Stomach (tissue), 9 donors: Measurements from ENCODE around the gene MCTP2. TPM values are rescaled to one million over a fixed set of nuclear protein-coding genes. Genes with fewer than 3 reads are reported as not detected.
"Not testable (repeated sequence)": the region's sequence is repeated elsewhere in the genome, so short reads cannot be mapped to it uniquely, and the experiment has no call there.

ENCODE experiments used
- DNase-seq, 2 donors: peaks; one replicate each; pipeline versions ENCODE4 v3.0.0 to v3.0.0-alpha.2; 2013 to 2019
- H3K27ac ChIP-seq, 5 donors: fragments of 200-600 bp in 4 of 5; sonication (generic) in 4 of 5; one replicate each; pipeline ENCODE4 v1.5.1; 2013 to 2019; ENCODE audit warnings: mild to moderate bottlenecking in 1 of 5, moderate library complexity in 1 of 5
- H3K27me3 ChIP-seq, 3 donors: fragments of 200-600 bp; sonication (generic); one replicate each; pipeline ENCODE4 v1.5.1; 2017 to 2019; ENCODE audit warnings: mixed run types in 1 of 3
- H3K36me3 ChIP-seq, 4 donors: fragments of 200-600 bp; sonication (generic); 1 replicate in 3 of 4; 2 replicates in 1 of 4; pipeline ENCODE4 v1.5.1; 2016 to 2019
- H3K4me1 ChIP-seq, 4 donors: fragments of 200-600 bp; sonication (generic); one replicate each; pipeline ENCODE4 v1.5.1; 2016 to 2019
- H3K4me3 ChIP-seq, 4 donors: fragments of 200-600 bp; sonication (generic) in 3 of 4; one replicate each; pipeline ENCODE4 v1.5.1; 2016 to 2019; ENCODE audit warnings: mild to moderate bottlenecking in 1 of 4
- H3K9me3 ChIP-seq, 4 donors: fragments of 200-600 bp; sonication (generic); one replicate each; pipeline ENCODE4 v1.5.1; 2016 to 2019
- CTCF ChIP-seq, 7 experiments: fragments of 450-650 bp in 4 of 7; fragments of 200-600 bp in 3 of 7; sonication (generic) in 3 of 7; IDR thresholded peaks; one replicate each; pipeline ENCODE4 v1.5.1; 2016 to 2019; ENCODE audit warnings: antibody characterized with exemption in 7 of 7, control low read depth in 2 of 7, mild to moderate bottlenecking in 1 of 7
- EP300 ChIP-seq: sonication (generic); formaldehyde crosslinking; IDR thresholded peaks from one replicate; pipeline ENCODE4 v1.6.1; 2017; ENCODE audit warnings: antibody characterized with exemption
- POLR2A ChIP-seq, 4 donors: fragments of 450-650 bp; IDR thresholded peaks; one replicate each; pipeline ENCODE4 v1.6.1; 2016; ENCODE audit warnings: antibody characterized with exemption in 4 of 4, control low read depth in 2 of 4, mild to moderate bottlenecking in 1 of 4, moderate library complexity in 1 of 4
- POLR2AphosphoS5 ChIP-seq, 3 donors: sonication (generic); formaldehyde crosslinking; IDR thresholded peaks; one replicate each; pipeline ENCODE4 v1.6.1; 2016; ENCODE audit warnings: antibody characterized with exemption in 3 of 3
- WGBS, 5 donors: extraction: QIAGEN DNeasy Blood & Tissue Kit in 3 of 5; methylation state at CpG; one replicate each; pipeline versions ENCODE4 v1.1.5 to v1.1.7; 2013 to 2018; 5-methylcytosine and 5-hydroxymethylcytosine counted together
- intact Hi-C: fragments of 100-400 bp; cut with DNase I; formaldehyde crosslinking; loops from one replicate; pipeline ENCODE4 v1.15.1; 2023; ENCODE audit warnings: low total_unique reads
- polyA plus RNA-seq, 3 donors: library from polyadenylated mRNA; stranded (reverse); fragments of 200-250 nt; gene quantifications; one replicate each; pipeline ENCODE4 v1.2.3, GENCODE V29; 2013
- total RNA-seq, 5 donors: library from RNA; depleted of rRNA; stranded (reverse); fragments of >200 nt; gene quantifications; one replicate each; pipeline versions ENCODE4 v1.1.0 to v1.2.3, GENCODE V29; 2014 to 2016
- donor health status: healthy with polysubstance abuse.
- donor health status: Bipolar disorder and iron deficiency.
- donor health status: healthy.

The MCTP2 gene
- total and polyA plus RNA-seq, 8 donors = 2.8 to 62.4 (median 15.4) TPM

- TF ChIP-seq EP300 (no peak), POLR2AphosphoS5 (IDR thresholded peaks at IDR 0.05) (no peak), POLR2A (IDR thresholded peaks at IDR 0.05) (no peak), CTCF (IDR thresholded peaks at IDR 0.05) (no peak)
- Histone ChIP-seq H3K27me3 (no peaks in the 10 kb centered on the region), H3K4me3 (no peak overlapping the region), H3K27ac (no peak overlapping the region), H3K36me3 (no peaks in the 10 kb centered on the region), H3K9me3 (no peaks in the 10 kb centered on the region), H3K4me1 (peaks cover 7 to 20% (median 9%) of the 10 kb centered on the region in 4 donors)
- intact Hi-C loops = no loop called here
- 44 to 65% (median 50%) methylated on average over 2 of the region's 2 CpGs for WGBS, 5 donors
- DNase-seq = no peak
Measured at GRCh38 chr15:94240480-94240879, 9.1 kb downstream of the MCTP2 start.

- intact Hi-C loops = no loop called here
- no peak for TF ChIP-seq EP300
- TF ChIP-seq POLR2AphosphoS5 (IDR thresholded peaks at IDR 0.05) = no peak
- no peak for TF ChIP-seq POLR2A (IDR thresholded peaks at IDR 0.05)
- no peak for TF ChIP-seq CTCF (IDR thresholded peaks at IDR 0.05)
- Histone ChIP-seq H3K9me3 (no peaks in the 10 kb centered on the region), H3K4me1 (peaks cover 7 to 20% (median 9%) of the 10 kb centered on the region in 4 donors), H3K4me3 (no peak overlapping the region), H3K27ac (no peak overlapping the region), H3K27me3 (no peaks in the 10 kb centered on the region), H3K36me3 (no peaks in the 10 kb centered on the region)
- 81 to 95% (median 88%) methylated on average over 2 of the region's 2 CpGs for WGBS, 5 donors
- DNase-seq = no peak
Measured at GRCh38 chr15:94242257-94242656, 10.9 kb downstream of the MCTP2 start.

GRCh38 chr15:94243003-94243402 lies 11.6 kb downstream of the MCTP2 start:
- H3K36me3 ChIP-seq, H3K27ac ChIP-seq, intact Hi-C loops, H3K27me3 ChIP-seq, DNase-seq, H3K9me3 ChIP-seq, H3K4me3 ChIP-seq: not testable (repeated sequence)
- WGBS, 5 donors = 94 to 99% (median 97%) methylated on average over 33 of the region's 33 CpGs
- peaks cover 7 to 20% (median 9%) of the 10 kb centered on the region in 4 donors for H3K4me1 ChIP-seq

- Histone ChIP-seq H3K27ac (no peak overlapping the region), H3K27me3 (no peaks in the 10 kb centered on the region), H3K36me3 (no peaks in the 10 kb centered on the region), H3K9me3 (no peaks in the 10 kb centered on the region), H3K4me1 (peaks cover 7 to 23% (median 9%) of the 10 kb centered on the region in 4 donors), H3K4me3 (no peak overlapping the region)
- no peak for TF ChIP-seq POLR2AphosphoS5 (IDR thresholded peaks at IDR 0.05)
- no peak for TF ChIP-seq CTCF (IDR thresholded peaks at IDR 0.05)
- no peak for TF ChIP-seq EP300
- TF ChIP-seq POLR2A (IDR thresholded peaks at IDR 0.05) = no peak
- WGBS, 5 donors = 93 to 99% (median 98%) methylated on average over 24 of the region's 24 CpGs
- intact Hi-C loops = no loop called here
- DNase-seq = no peak
Measured at GRCh38 chr15:94243418-94243817, 12.1 kb downstream of the MCTP2 start.

GRCh38 chr15:94246016-94246415 lies 14.7 kb downstream of the MCTP2 start:
- no peaks in the 10 kb centered on the region for H3K36me3 ChIP-seq
- DNase-seq = no peak
- H3K9me3 ChIP-seq = no peaks in the 10 kb centered on the region
- H3K4me1 ChIP-seq = peaks cover 0 to 13% (median 0%) of the 10 kb centered on the region in 4 donors
- no peak overlapping the region for H3K27ac ChIP-seq
- H3K27me3 ChIP-seq = no peaks in the 10 kb centered on the region
- WGBS, 5 donors = 81 to 93% (median 87%) methylated on average over 4 of the region's 4 CpGs
- no peak overlapping the region for H3K4me3 ChIP-seq
- no peak for TF ChIP-seq POLR2AphosphoS5 (IDR thresholded peaks at IDR 0.05)
- no peak for TF ChIP-seq EP300
- TF ChIP-seq CTCF (IDR thresholded peaks at IDR 0.05) = no peak
- TF ChIP-seq POLR2A (IDR thresholded peaks at IDR 0.05) = no peak
- intact Hi-C loops = no loop called here
